Parathyroid adenoma (tissue), 2 donors: ENCODE results near the gene ADPRH.
A peak's percentile ranks its signal among the peaks of the same experiment; 100 is the strongest.
"Not testable (repeated sequence)": the region's sequence is repeated elsewhere in the genome, so short reads cannot be mapped to it uniquely, and the experiment has no call there.

Source experiments
- H2AFZ ChIP-seq: fragments of 300-600 bp; sonication (generic); one replicate; pipeline ENCODE4 v1.7.0; 2017; ENCODE audit warnings: antibody characterized with exemption, mild to moderate bottlenecking
- H3K27ac ChIP-seq: fragments of 300-600 bp; sonication (generic); one replicate; pipeline ENCODE4 v1.7.0; 2017
- H3K27me3 ChIP-seq: fragments of 300-600 bp; sonication (generic); one replicate; pipeline ENCODE4 v1.7.0; 2017; ENCODE audit warnings: low read length; ENCODE audit not compliant: control insufficient read depth, insufficient read depth
- H3K36me3 ChIP-seq: fragments of 300-600 bp; sonication (generic); one replicate; pipeline ENCODE4 v1.7.0; 2017; ENCODE audit warnings: low read length; ENCODE audit not compliant: control insufficient read depth, insufficient read depth
- H3K4me1 ChIP-seq: fragments of 300-600 bp; sonication (generic); one replicate; pipeline ENCODE4 v1.7.0; 2017; ENCODE audit warnings: control low read depth
- H3K4me2 ChIP-seq: fragments of 300-600 bp; sonication (generic); one replicate; pipeline ENCODE4 v1.7.0; 2017; ENCODE audit warnings: low read length
- H3K4me3 ChIP-seq: fragments of 300-600 bp; sonication (generic); one replicate; pipeline ENCODE4 v1.7.0; 2017; ENCODE audit warnings: low read depth, low read length
- H3K79me2 ChIP-seq: fragments of 300-600 bp; sonication (generic); one replicate; pipeline ENCODE4 v1.7.0; 2017; ENCODE audit warnings: control low read depth
- H3K9ac ChIP-seq: fragments of 300-600 bp; sonication (generic); one replicate; pipeline ENCODE4 v1.7.0; 2017; ENCODE audit warnings: mild to moderate bottlenecking
- H3K9me3 ChIP-seq: fragments of 300-600 bp; sonication (generic); one replicate; pipeline ENCODE4 v1.7.0; 2017; ENCODE audit warnings: low read length; ENCODE audit not compliant: control insufficient read depth
- CTCF ChIP-seq: fragments of 300-600 bp; sonication (generic); IDR thresholded peaks from one replicate; pipeline ENCODE4 v1.7.0; 2017; ENCODE audit warnings: antibody characterized with exemption, mild to moderate bottlenecking
- donor health status: primary hyperparathyroidism.

The ADPRH gene

GRCh38 chr3:119558626-119559317 lies 20.5 kb upstream of the ADPRH start:
- no peak overlapping the region for H2AFZ ChIP-seq
- H3K27me3 ChIP-seq, result no peaks in the 10 kb centered on the region
- no peak for TF ChIP-seq CTCF
- no peak overlapping the region for H3K27ac ChIP-seq
- no peak overlapping the region for H3K4me2 ChIP-seq
- H3K4me1 ChIP-seq, result no peaks in the 10 kb centered on the region
- no peak overlapping the region for H3K4me3 ChIP-seq
- no peaks in the 10 kb centered on the region for H3K36me3 ChIP-seq
- no peak overlapping the region for H3K9ac ChIP-seq
- no peaks in the 10 kb centered on the region for H3K79me2 ChIP-seq
- H3K9me3 ChIP-seq, result no peaks in the 10 kb centered on the region

GRCh38 chr3:119559441-119559963 lies 19.8 kb upstream of the ADPRH start, which contains the start of gene CD80:
TSS of gene CD80 (minus strand) at chr3:119559614. CDS start at chr3:119557728, 1,886 bp downstream.
- peak within 1 kb of the TSS; percentile 34 for H2AFZ ChIP-seq
- no peaks in the 10 kb centered on the region for H3K9me3 ChIP-seq
- no peak within 1 kb of the TSS for H3K9ac ChIP-seq
- no peaks in the 10 kb centered on the region for H3K27me3 ChIP-seq
- no peaks in the 10 kb centered on the region for H3K36me3 ChIP-seq
- peak; percentile 12 for TF ChIP-seq CTCF
- no peak within 1 kb of the TSS for H3K27ac ChIP-seq
- H3K4me2 ChIP-seq, result no peak within 1 kb of the TSS
- H3K4me3 ChIP-seq, result no peak within 1 kb of the TSS
- H3K4me1 ChIP-seq, result no peaks in the 10 kb centered on the region
- no peaks in the 10 kb centered on the region for H3K79me2 ChIP-seq

GRCh38 chr3:119560160-119560559 lies 19.1 kb upstream of the ADPRH start:
- Histone ChIP-seq H3K9ac (no peak overlapping the region), H3K27me3 (no peaks in the 10 kb centered on the region), H3K4me3 (no peak overlapping the region), H3K79me2 (no peaks in the 10 kb centered on the region), H3K4me2 (no peak overlapping the region), H3K27ac (no peak overlapping the region), H2AFZ (no peak overlapping the region), H3K9me3 (no peaks in the 10 kb centered on the region), H3K4me1 (no peaks in the 10 kb centered on the region), H3K36me3 (no peaks in the 10 kb centered on the region)
- no peak for TF ChIP-seq CTCF

- no peaks in the 10 kb centered on the region for H3K36me3 ChIP-seq
- no peaks in the 10 kb centered on the region for H3K27me3 ChIP-seq
- no peak for TF ChIP-seq CTCF
- no peak overlapping the region for H3K4me3 ChIP-seq
- no peak overlapping the region for H3K4me2 ChIP-seq
- H3K27ac ChIP-seq, result no peak overlapping the region
- no peaks in the 10 kb centered on the region for H3K9me3 ChIP-seq
- no peak overlapping the region for H3K9ac ChIP-seq
- no peak overlapping the region for H2AFZ ChIP-seq
- H3K4me1 ChIP-seq, result no peaks in the 10 kb centered on the region
- no peaks in the 10 kb centered on the region for H3K79me2 ChIP-seq
Observed at GRCh38 chr3:119562307-119562961, 16.9 kb upstream of the ADPRH start.

GRCh38 chr3:119563334-119563733 lies 16.0 kb upstream of the ADPRH start:
- H3K4me2 ChIP-seq, H3K4me3 ChIP-seq, H3K27ac ChIP-seq, H3K36me3 ChIP-seq, H3K27me3 ChIP-seq, H3K9ac ChIP-seq, H3K9me3 ChIP-seq, H2AFZ ChIP-seq, H3K4me1 ChIP-seq, H3K79me2 ChIP-seq: not testable (repeated sequence)
